OCI-LY3 (cell line): Measurements from ENCODE around the gene OR6K2.

Source experiments
- H2AFZ ChIP-seq: fragments of 200-600, 300-600 bp; shearing (Covaris generic); 2 replicates; pipeline ENCODE4 v1.6.0; 2014; ENCODE audit warnings: antibody characterized with exemption, low read depth, low read length
- H3K27ac ChIP-seq: fragments of 200-600, 300-600 bp; sonication (generic); 2 replicates; pipeline ENCODE4 v1.5.1; 2014; ENCODE audit warnings: mild to moderate bottlenecking, low read length, moderate library complexity, mixed read lengths
- H3K27me3 ChIP-seq: fragments of 200-600, 300-600 bp; sonication (generic); 2 replicates; pipeline ENCODE4 v1.6.1; 2014; ENCODE audit warnings: low read depth, low read length, mixed read lengths
- H3K36me3 ChIP-seq: fragments of 200-600, 300-600 bp; sonication (generic); replicated peaks from 2 replicates; pipeline ENCODE3; 2014; ENCODE audit warnings: low read depth, low read length, mixed read lengths
- H3K4me1 ChIP-seq: fragments of 300-600, 200-600 bp; sonication (generic); 2 replicates; pipeline ENCODE4 v1.6.1; 2014; ENCODE audit warnings: low read length, mixed read lengths
- H3K4me2 ChIP-seq: fragments of 200-600, 300-600 bp; sonication (generic); 2 replicates; pipeline ENCODE4 v1.6.1; 2014; ENCODE audit warnings: low read length, mixed read lengths
- H3K4me3 ChIP-seq: fragments of 300-600, 200-600 bp; sonication (generic); 2 replicates; pipeline ENCODE4 v1.5.1; 2014; ENCODE audit warnings: antibody characterized with exemption, mild to moderate bottlenecking, low read length, moderate library complexity
- H3K79me2 ChIP-seq: fragments of 300-600, 200-600 bp; shearing (Covaris generic); 2 replicates; pipeline ENCODE4 v1.6.1; 2014; ENCODE audit warnings: mild to moderate bottlenecking, low read length, mixed read lengths
- H3K9ac ChIP-seq: fragments of 300-600, 200-600 bp; shearing (Covaris generic); 2 replicates; pipeline ENCODE4 v1.6.0; 2014; ENCODE audit warnings: mild to moderate bottlenecking, low read length, moderate library complexity
- H3K9me3 ChIP-seq: fragments of 200-600, 300-600 bp; shearing (Covaris generic); 2 replicates; pipeline ENCODE4 v1.6.1; 2014; ENCODE audit warnings: low read length, mixed read lengths; ENCODE audit not compliant: insufficient read depth
- H4K20me1 ChIP-seq: fragments of 200-600, 300-600 bp; sonication (generic); 2 replicates; pipeline ENCODE4 v1.6.1; 2016; ENCODE audit warnings: low read length, mixed read lengths; ENCODE audit not compliant: insufficient read depth
- EZH2phosphoT487 ChIP-seq: fragments of 200-600 bp; shearing (Covaris generic); IDR thresholded peaks from 2 replicates; pipeline ENCODE4 v1.6.1; 2018; ENCODE audit warnings: antibody characterized with exemption, mixed run types, low read depth
- TF ChIP-seq, protein P1 (sequence below): fragments of 200-600, 300-600 bp; sonication (generic); IDR thresholded peaks from 2 replicates; pipeline ENCODE4 v1.5.1; 2014; ENCODE audit warnings: antibody characterized with exemption, low read length, low read depth

Gene OR6K2, protein sequence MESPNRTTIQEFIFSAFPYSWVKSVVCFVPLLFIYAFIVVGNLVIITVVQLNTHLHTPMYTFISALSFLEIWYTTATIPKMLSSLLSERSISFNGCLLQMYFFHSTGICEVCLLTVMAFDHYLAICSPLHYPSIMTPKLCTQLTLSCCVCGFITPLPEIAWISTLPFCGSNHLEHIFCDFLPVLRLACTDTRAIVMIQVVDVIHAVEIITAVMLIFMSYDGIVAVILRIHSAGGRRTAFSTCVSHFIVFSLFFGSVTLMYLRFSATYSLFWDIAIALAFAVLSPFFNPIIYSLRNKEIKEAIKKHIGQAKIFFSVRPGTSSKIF

DNA sequence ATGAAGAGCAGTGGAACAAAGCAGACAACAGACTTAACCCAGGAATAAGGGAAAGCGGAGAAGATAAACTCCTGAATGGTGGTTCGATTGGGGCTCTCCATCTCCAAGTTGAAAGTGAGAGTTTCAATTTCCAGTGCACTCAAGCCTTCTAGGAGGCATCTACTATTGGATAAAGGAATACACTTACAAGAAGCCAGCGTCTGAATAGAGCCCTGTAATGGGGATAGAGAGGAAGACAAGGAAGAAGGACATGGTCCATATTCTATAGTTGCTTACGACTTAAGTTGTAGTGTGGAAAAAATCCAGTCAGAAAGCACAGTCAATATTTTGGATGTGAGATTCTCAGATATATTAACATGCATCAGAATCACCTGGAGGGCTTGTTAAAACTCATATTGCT lies at the start of gene OR6K2:
Gene OR6K2 (minus strand): TSS at position 101 of the 400 bp plus-strand sequence. CDS start 0 bp downstream, at position 101.
- Histone ChIP-seq H2AFZ (no peak within 1 kb of the TSS), H3K9me3 (no peaks in the 10 kb centered on the region), H3K4me3 (no peak within 1 kb of the TSS), H4K20me1 (no peaks in the 10 kb centered on the region), H3K79me2 (no peaks in the 10 kb centered on the region), H3K4me2 (no peak within 1 kb of the TSS), H3K4me1 (no peaks in the 10 kb centered on the region), H3K27ac (no peak within 1 kb of the TSS), H3K9ac (no peak within 1 kb of the TSS), H3K27me3 (no peaks in the 10 kb centered on the region), H3K36me3 (no peaks in the 10 kb centered on the region)
- TF ChIP-seq, protein P1, sequence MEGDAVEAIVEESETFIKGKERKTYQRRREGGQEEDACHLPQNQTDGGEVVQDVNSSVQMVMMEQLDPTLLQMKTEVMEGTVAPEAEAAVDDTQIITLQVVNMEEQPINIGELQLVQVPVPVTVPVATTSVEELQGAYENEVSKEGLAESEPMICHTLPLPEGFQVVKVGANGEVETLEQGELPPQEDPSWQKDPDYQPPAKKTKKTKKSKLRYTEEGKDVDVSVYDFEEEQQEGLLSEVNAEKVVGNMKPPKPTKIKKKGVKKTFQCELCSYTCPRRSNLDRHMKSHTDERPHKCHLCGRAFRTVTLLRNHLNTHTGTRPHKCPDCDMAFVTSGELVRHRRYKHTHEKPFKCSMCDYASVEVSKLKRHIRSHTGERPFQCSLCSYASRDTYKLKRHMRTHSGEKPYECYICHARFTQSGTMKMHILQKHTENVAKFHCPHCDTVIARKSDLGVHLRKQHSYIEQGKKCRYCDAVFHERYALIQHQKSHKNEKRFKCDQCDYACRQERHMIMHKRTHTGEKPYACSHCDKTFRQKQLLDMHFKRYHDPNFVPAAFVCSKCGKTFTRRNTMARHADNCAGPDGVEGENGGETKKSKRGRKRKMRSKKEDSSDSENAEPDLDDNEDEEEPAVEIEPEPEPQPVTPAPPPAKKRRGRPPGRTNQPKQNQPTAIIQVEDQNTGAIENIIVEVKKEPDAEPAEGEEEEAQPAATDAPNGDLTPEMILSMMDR, result no peak
- no peak for TF ChIP-seq EZH2phosphoT487

DNA sequence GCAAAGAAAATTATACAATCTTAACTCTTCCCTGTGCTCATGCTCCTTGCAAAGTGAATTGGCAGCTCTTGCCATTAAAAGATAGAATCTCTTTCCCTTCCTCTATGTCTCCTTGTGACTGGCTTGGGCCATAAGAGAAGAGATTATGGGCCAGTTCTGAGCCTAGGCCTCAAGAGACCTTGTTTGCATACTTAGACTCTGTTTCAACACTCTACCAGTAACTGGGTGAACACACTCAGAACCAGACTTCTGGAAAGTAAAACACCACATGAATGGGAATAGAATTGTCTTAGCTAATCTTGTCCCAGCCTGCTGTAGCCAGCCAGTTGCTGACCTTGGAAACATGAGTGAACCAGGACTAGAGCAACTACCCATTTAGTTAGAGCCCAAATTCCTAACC lies 35.4 kb upstream of the OR6K2 start:
- no peak overlapping the region for H3K4me3 ChIP-seq
- TF ChIP-seq, protein P1, result no peak
- no peak overlapping the region for H2AFZ ChIP-seq
- H3K4me1 ChIP-seq, result no peaks in the 10 kb centered on the region
- no peak overlapping the region for H3K27ac ChIP-seq
- H3K36me3 ChIP-seq, result no peaks in the 10 kb centered on the region
- H3K79me2 ChIP-seq, result no peaks in the 10 kb centered on the region
- no peaks in the 10 kb centered on the region for H3K9me3 ChIP-seq
- H3K4me2 ChIP-seq, result no peak overlapping the region
- H3K27me3 ChIP-seq, result no peaks in the 10 kb centered on the region
- no peaks in the 10 kb centered on the region for H4K20me1 ChIP-seq
- no peak overlapping the region for H3K9ac ChIP-seq

DNA sequence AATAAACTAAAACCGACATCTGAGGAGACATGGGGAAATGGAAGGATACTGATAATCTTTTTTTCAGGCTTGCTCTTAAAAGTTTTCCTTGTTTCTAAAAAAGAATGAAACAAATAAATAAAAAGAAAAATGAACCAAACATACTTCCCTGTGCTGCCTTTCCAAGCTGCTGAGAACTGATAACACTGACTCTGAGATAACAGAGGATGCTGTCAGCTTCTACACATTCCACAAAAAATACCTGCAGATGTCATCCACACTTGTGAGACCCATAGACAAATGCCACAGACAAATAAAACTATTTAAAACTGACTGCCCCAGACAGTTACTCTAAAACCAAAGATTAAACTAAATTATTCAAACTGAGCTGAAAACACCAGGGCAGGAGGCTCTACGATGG lies 32.1 kb upstream of the OR6K2 start:
- no peaks in the 10 kb centered on the region for H3K9me3 ChIP-seq
- H3K4me1 ChIP-seq, result no peaks in the 10 kb centered on the region
- H2AFZ ChIP-seq, result no peak overlapping the region
- H3K27me3 ChIP-seq, result no peaks in the 10 kb centered on the region
- no peaks in the 10 kb centered on the region for H3K79me2 ChIP-seq
- H3K27ac ChIP-seq, result no peak overlapping the region
- no peak overlapping the region for H3K4me2 ChIP-seq
- no peak overlapping the region for H3K4me3 ChIP-seq
- H3K36me3 ChIP-seq, result no peaks in the 10 kb centered on the region
- H4K20me1 ChIP-seq, result no peaks in the 10 kb centered on the region
- TF ChIP-seq EZH2phosphoT487, result no peak
- TF ChIP-seq, protein P1, result no peak
- no peak overlapping the region for H3K9ac ChIP-seq

DNA sequence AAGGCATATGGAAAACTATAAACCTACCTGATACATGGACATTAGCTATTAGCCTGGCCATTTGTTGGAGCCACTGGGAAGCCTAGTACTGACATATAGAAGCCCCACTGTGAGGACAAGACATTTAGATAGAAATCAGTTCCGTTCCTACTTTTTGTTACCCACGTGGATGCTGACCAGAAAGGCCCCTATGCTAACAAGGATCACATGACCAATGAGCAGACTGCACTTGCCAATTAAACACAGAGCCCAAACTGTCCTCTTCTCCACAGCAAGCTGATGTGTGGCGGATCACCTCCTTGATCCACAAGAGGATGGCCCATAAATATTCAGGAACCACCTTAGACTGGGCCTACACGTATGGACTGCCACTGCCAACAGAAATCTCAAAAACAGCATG lies 31.3 kb upstream of the OR6K2 start:
- H3K27ac ChIP-seq, result no peak overlapping the region
- no peak overlapping the region for H2AFZ ChIP-seq
- no peaks in the 10 kb centered on the region for H3K36me3 ChIP-seq

More for the DNA sequence above, 31.3 kb upstream of the OR6K2 start:
- H3K4me1 ChIP-seq, result no peaks in the 10 kb centered on the region
- H4K20me1 ChIP-seq, result no peaks in the 10 kb centered on the region
- H3K79me2 ChIP-seq, result no peaks in the 10 kb centered on the region
- no peaks in the 10 kb centered on the region for H3K27me3 ChIP-seq
- no peak overlapping the region for H3K9ac ChIP-seq
- H3K9me3 ChIP-seq, result no peaks in the 10 kb centered on the region
- no peak overlapping the region for H3K4me2 ChIP-seq
- no peak overlapping the region for H3K4me3 ChIP-seq
- no peak for TF ChIP-seq EZH2phosphoT487
- TF ChIP-seq, protein P1, result no peak
